A673 (cell line): Measurements from ENCODE around the gene EEPD1.

ENCODE experiments used
- EZH2 ChIP-seq: fragments of 200-600 bp; sonication (generic); IDR thresholded peaks from 2 replicates; pipeline ENCODE4 v1.6.1; 2017; ENCODE audit warnings: borderline replicate concordance, low read depth, mild to moderate bottlenecking, mixed read lengths, antibody characterized with exemption, low read length; ENCODE audit not compliant: poor library complexity, severe bottlenecking
- TF ChIP-seq, protein P1 (sequence below): fragments of 300-800, 200-600 bp; sonication (generic); conservative IDR thresholded peaks from 2 replicates; pipeline ENCODE4 v1.5.1; 2017; ENCODE audit warnings: low read depth, mild to moderate bottlenecking, antibody characterized with exemption, low read length, moderate library complexity, mixed read lengths

DNA sequence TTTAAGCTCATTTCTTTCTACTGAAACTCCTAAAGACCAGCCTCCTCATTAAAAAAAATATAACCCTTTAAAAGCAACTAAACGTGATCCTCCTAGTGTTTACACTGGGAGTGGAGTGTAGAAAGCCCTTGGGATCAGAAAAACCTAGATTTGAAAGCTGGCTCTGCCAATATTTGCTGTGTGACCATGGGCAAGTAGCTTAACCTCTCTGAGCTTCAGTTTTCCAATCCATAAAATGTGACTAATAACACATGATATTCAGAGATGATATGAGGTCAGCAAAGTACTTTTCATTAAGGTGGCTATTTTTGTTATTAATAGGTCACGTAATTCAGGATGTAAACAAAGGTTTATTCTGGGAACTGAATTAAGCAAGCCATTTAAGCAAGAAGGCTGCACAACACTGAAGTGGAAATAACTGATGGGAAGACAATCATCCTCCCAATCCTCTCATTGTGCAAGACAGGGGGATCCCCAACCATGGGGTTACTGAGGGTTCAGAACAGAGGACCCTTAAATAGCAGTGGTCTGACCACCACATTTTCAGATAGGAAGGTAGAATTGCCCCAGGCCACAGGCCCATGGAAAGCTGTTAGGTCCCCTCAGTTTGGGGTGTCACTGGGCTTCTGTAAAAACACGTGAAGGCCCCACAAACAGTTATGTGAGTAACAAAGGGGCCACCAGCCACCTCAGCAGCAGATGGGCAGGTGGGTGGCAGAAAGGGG, 49.1 kb upstream of the EEPD1 start:
- TF ChIP-seq, protein P1, sequence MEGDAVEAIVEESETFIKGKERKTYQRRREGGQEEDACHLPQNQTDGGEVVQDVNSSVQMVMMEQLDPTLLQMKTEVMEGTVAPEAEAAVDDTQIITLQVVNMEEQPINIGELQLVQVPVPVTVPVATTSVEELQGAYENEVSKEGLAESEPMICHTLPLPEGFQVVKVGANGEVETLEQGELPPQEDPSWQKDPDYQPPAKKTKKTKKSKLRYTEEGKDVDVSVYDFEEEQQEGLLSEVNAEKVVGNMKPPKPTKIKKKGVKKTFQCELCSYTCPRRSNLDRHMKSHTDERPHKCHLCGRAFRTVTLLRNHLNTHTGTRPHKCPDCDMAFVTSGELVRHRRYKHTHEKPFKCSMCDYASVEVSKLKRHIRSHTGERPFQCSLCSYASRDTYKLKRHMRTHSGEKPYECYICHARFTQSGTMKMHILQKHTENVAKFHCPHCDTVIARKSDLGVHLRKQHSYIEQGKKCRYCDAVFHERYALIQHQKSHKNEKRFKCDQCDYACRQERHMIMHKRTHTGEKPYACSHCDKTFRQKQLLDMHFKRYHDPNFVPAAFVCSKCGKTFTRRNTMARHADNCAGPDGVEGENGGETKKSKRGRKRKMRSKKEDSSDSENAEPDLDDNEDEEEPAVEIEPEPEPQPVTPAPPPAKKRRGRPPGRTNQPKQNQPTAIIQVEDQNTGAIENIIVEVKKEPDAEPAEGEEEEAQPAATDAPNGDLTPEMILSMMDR: no peak
- no peak for TF ChIP-seq EZH2
